GM21576 (cell line): ENCODE measurements around the gene SUGP2.
A peak's percentile ranks its signal among the peaks of the same experiment; 100 is the strongest.

Experiments used
- ATAC-seq: cut with Tn5 transposase; IDR thresholded peaks from one replicate; pipeline ENCODE4 v1.9.1; 2021; ENCODE audit warnings: mild to moderate bottlenecking, moderate library complexity; ENCODE audit not compliant: unreplicated experiment

The SUGP2 gene

GRCh38 chr19:19033426-19034203 is at the start of gene SUGP2, which contains the start of gene ARMC6:
TSS of gene SUGP2 (minus strand) at chr19:19033517. CDS start at chr19:19031071, 2,446 bp downstream.
TSS of gene ARMC6 (plus strand) at chr19:19033603. CDS start at chr19:19034210, 607 bp downstream.
- peak; percentile 65 for ATAC-seq

DNA sequence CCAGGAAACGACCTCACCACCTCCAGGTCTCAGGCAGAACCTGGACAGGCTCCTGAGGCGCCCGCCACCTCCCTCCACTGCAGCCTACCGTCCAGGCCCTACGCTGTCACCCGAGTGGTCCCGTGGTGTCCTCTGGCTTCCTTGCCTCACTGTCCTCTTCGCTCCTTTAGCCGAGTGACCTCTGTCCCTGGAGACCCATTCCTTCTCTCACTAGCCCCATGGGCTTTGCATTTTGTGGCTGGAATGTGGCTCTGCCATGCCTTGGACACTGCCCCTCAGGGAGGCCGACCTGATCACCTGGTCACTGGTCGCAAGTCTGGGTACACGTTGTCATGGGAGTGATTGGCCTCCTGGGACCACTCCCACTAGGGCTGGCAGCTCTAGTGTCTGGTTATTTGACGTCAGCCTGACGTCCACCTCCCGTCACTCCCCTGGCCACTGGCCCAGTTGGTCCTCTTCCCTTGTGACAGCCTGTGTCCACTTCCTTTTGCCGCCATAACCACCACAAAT is 48.4 kb upstream of the SUGP2 start:
- no peak for ATAC-seq

GRCh38 chr19:19079571-19079970 is 46.3 kb upstream of the SUGP2 start:
- no peak for ATAC-seq

DNA sequence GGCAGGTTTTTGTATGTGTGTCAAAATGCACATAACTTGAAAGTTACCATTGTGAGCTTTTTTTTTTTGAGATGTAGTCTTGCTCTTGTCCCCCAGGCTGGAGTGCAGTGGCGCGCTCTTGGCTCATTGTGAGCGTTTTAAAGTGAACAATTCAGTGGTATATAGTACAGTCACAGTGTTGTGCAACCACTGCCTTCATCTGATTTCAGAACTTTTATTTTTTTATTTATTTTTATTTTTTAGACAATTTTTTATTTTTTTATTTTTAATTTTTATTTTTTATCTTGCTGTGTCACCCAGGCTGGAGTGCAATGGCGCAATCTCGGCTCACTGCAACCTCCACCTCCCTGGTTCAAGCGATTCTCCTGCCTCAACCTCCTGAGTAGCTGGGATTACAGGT is 45.5 kb upstream of the SUGP2 start:
- ATAC-seq: no peak

- ATAC-seq: no peak
These were observed 43.8 kb upstream of the SUGP2 start for GRCh38 chr19:19077103-19077502.

DNA sequence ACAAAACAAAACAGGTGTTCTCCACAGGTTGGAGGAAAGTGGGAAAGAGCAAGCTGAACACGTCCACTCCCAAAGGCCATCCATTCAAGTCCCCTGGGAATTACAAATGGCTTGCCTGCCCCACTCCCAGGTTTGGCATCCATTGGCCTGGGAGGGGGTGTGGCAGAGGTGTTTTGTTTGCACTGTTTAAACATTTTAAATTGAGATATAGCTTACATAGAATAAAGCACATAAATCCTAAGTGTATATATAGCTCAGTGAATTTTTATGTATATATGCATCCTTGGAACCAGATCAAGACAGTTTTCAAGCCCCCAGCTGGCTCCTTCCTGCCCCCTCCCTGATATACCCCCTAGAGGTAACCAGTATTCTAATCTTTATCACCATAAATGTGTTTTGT is 43.2 kb upstream of the SUGP2 start:
- ATAC-seq: no peak

- no peak for ATAC-seq
These were observed 41.8 kb upstream of the SUGP2 start for GRCh38 chr19:19075126-19075525.

DNA sequence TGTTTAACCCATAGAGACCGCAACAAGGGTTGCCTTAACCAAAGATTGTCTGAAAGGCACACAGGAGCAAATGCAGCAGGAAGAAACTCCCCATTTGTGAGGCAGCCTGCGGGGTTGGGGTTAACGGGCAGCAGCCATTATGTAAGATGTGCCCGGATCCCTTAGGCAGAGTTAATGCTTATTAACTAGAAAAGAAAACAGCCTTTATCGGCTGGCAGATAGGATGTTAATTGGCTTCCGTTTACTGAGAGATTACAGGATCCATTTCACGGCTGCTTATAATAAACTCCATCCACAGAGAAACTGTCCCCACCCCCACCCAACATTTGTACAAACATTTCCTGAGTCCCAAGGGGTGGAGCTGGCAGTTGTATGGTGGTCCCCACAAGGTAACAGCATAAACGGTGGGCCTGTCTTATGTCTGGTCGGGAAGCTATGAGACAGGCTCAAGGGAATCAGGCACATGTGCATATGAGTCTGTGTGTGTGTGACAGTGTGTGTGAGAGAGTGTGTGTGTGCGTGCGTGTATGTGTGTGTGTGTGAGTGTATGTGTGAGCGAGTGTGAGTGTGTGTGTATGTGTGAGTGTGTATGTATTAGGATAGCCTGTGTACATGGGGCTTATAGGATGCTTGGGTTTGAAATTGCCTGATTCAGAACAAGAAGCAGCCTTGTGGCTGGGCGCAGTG is 41.0 kb upstream of the SUGP2 start:
- ATAC-seq: no peak

GRCh38 chr19:19071897-19072296 is 38.6 kb upstream of the SUGP2 start:
- no peak for ATAC-seq

DNA sequence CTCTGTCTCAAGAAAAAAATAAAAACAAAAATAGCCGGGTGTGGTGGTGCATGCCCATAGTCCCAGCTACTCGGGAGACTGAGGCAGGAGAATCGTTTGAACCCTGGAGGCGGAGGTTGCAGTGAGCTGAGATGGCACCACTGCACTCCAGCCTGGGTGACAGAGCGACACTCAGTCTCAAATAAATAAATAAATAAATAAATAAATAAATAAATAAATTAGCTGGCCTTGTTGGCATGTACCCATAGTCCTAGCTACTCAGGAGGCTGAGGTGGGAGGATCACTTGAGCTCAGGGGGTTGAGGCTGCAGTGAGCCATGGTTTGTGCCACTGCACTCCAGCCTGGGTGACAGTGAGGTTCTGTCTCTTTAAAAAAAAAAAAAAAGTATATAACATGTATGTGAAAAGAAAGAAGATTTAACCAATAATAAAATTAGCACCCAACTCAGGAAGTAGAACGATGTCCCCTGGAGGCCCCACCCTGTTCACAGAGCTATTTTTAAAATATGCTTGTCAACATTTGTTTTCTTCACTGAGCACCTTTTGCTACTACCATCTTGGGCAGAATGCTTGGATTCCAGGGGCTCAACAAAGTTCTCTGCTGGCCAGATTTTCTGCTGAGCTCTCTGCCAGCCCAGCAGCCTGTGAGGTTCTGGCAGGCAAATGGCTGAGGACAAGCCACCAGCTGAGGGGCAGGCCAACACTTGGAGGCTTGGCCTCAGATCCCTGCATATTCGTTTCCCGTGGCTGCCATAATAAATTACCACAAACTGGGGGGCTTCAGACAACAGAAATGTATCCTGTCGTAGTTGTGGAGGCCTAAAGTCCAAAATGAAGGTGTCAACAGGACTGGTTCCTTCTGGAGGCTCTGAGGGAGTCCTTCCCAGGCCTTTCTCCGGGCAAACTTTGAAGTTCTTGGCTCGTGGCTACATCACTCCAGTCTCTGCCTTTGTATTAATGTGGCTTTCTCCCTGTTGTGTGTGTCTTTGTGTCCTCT is 35.6 kb upstream of the SUGP2 start:
- ATAC-seq: no peak

GRCh38 chr19:19067276-19068072 is 34.2 kb upstream of the SUGP2 start:
- no peak for ATAC-seq

DNA sequence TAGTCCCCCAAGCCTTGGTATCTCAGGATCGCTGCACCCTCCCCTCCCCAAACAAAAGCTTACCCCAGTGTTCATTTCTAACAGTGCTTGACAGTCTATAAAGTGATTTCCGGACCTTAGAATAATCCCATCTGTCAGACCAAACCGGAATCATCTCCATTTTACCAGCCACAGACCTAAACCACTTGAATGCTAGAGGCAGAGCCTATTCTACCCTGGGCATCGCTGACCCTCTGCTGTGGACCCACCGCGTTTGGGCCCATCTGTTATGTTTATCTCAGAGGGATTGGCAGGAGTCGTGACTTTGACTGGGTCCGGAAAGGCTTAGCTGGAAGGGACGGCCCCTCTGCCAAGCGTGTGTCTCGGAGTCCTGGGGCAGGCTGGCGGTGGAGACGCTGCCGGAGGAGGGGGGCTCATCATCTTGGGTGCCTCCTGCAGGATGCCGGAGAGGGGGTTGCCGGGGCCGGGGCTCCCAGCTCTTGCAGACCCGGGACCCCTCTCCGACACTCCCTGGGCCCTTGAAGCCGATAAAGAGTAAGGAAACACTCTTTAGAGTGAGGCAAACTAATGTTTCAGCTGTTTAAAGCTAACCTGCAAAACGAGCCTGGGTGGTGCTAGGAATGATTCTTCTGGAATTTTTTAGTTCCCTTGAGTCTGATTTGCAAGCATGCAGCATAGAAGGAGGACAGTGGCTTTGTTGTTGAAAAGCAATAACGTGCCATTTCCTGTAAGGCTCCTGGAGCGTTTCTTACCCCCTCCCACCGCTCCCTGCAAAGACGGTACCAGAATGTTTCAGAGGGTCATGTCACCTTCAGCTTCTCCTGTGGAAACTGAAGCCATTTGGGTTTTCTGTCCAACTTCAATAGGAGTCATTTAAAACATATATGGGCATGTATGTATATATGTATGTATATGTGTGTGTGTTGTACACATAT is 31.8 kb upstream of the SUGP2 start:
- no peak for ATAC-seq

DNA sequence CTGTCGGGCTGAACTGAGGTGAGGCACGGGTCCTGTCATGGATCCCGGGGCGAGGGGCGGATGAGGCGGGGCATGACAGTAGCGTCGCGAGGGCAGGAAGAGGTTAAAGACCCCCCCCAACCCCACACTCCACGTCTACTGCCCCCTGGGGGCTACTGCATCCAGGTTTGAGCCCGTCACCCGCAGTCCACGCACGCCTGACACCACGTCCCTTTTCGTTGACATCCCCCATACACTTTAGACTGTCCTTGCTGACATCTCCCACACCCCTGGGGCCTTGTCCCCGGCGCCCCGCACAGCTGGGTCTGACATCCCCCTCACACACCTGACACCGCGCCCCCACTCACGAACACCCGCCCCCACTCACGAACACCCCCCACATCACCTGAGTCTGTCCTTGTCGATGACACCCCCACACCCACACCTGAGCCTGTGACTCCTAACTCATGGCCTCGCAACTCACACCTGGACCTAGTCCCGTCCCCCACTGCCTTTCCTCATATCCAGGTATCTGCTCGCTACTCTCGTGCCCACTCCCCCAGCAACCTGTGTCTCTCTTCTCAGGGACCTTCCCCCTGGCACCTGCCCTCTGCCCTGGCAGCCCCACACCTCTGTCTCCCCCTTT is 30.9 kb upstream of the SUGP2 start:
- peak; percentile 9 for ATAC-seq

DNA sequence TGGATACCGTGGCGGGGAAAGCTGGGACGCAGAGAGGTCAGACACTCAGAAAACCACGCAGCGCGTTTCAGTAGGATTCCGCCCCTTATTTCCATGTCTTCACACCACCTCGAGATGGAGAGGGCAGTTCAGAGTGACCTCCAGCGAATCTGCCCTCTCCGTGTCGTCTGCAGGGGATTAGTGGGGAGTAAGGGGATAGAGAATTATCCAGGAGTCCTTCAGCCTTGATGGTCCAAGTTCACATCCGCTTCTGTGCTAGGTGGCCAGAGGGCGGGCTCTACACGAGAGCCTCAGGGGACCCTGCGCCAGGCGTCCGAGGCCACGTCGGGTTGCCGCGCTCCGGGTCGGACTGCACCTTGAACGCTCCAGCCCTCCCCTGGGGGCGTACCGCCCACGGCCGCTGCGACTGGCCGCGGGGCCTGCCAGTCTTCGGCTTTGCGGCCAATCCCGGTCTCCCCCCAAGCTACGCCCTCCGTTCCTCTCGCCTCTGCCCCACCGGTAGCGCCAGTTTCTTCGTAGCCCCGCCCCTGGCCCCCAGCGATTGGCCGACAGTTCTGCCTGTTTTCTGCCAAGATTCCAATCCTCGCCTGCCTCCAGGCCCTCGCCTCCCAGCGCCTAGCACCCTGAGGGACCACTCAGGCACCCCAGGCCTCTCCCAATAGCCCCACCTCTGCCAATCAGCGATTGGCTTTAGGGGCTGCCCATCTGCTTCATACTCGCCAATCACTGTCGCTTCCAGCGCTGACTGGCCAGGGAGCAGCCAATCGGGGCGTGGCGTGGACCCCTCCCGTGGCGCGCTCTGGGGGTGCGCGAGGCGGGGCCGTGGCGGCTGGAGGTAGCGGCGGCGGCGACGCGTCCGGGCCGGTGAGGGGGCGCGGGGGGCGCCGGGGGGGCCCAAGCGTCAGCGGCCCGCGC is 30.1 kb upstream of the SUGP2 start, which contains the start of gene SLC25A42:
SLC25A42 (plus strand) TSS at position 812 of the 915 bp plus-strand sequence. CDS start 32,131 bp downstream, outside the sequence.
- ATAC-seq: peak; percentile 87

GRCh38 chr19:19062454-19063182 is 29.3 kb upstream of the SUGP2 start:
- no peak for ATAC-seq

DNA sequence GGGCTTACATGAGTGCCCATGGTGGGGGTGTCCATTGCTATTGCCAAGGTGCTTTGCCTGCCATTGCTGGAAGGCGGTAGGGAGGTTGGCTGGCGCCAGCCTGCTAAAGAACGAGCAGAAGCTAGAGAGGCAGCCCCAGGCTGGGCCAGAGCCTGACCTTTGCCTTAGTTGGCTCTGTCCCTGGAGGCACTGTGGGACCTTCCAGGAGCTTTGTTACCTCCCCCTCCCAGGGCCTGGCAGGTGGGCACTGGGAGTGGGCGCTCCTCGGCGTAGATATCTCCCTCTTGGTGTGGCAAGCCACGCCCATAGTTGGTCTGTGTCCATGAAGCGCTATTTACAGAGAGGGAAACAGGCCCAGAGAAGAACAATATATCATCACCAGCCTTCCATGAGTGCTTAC is 28.2 kb upstream of the SUGP2 start:
- ATAC-seq: no peak
